HG03108 (cell line): ENCODE measurements around the gene STEAP3.

ENCODE experiments used
- ATAC-seq: cut with Tn5 transposase; IDR thresholded peaks from one replicate; pipeline ENCODE4 v1.9.1; 2021; ENCODE audit warnings: moderate library complexity; ENCODE audit not compliant: unreplicated experiment

The STEAP3 gene

GRCh38 chr2:119290859-119291587, 67.4 kb downstream of the STEAP3 start:
- ATAC-seq = no peak

DNA sequence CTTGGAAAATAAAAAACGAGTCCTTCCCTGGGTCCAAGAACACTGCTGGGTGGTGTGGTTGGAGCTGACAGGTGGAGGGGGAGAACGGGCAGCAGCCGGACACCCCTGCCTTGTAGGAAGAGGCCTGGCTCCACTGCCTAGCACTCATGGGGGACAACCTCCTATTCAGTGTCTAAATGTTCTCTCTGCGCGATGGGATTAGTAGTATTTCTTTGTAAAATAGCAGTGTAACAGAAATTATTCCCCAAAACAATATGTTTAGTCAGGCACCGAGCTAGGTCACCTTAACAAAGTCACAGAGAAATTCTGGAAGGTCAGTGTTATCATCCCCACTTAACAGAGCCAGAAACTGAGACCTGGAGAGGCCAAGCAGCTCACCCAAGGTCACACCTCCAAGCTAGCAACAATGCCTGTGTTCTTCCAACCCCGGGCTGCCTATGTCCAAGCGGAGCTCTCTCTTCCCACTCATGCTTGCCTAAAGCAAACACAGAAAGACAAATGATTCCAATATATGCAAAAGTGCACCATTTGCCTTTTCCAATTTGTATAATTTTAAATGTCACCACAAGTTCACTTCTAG, 68.0 kb downstream of the STEAP3 start:
- ATAC-seq = no peak

GRCh38 chr2:119292226-119292625, 68.6 kb downstream of the STEAP3 start:
- ATAC-seq = no peak

DNA sequence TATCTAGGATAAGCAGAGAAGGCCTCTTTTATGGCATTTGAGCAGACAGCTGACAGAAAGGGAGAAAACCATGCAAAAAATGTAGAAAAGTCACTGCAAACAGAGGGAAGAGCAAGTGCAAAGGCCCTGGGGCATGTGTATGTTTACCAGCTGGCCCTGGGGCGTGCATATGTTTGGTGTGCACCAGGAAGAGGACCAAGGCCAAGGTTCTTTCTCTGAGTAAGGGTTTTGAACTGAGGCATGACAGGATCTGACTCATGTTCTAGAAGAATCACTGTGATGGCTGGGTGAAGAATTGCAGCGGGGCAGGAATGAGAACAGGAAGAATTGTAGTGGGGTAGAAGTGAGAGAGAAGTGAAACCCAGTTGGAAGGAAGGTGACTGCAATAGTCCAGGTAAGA, 69.6 kb downstream of the STEAP3 start:
- ATAC-seq = no peak

GRCh38 chr2:119293900-119294299, 70.3 kb downstream of the STEAP3 start:
- no peak for ATAC-seq

DNA sequence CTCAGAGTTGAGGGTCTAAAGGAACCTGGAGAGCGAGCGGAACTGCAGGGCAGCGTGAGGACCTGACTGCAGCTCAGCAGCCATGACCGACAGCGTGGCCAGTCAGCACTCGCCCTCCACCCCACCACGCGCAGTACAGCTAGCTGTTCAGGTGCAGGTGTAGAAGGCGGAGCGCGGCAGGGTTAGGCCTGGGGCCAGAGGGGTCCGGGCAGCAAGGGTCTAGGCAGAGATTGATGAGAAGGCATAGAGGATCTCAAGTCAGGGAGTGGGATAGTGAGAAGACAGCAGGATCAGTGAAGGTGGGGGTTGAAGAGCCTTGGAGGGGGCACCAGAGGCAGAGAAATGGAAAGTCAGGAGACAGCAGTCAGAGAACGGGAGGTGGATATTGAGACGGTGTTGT, 71.0 kb downstream of the STEAP3 start:
- no peak for ATAC-seq

GRCh38 chr2:119295688-119296375, 72.2 kb downstream of the STEAP3 start:
- no peak for ATAC-seq

DNA sequence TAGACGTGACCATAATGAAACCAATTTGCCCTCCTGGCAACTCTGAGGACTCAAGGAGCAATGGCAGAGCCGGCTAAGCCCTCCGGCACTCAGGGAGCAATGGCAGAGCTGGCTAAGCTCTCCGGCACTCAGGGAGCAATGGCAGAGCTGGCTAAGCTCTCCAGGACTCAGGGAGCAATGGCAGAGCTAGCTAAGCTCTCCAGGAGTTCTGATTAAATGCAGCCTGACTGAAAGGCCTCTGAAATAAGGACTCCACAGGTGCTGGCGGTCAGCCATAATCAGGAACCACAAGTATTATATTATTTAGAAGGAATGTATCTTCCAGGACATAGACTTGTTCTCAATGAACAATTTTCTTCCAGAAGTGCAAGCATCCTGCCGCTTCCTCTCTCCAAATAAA, 77.8 kb downstream of the STEAP3 start:
- no peak for ATAC-seq

DNA sequence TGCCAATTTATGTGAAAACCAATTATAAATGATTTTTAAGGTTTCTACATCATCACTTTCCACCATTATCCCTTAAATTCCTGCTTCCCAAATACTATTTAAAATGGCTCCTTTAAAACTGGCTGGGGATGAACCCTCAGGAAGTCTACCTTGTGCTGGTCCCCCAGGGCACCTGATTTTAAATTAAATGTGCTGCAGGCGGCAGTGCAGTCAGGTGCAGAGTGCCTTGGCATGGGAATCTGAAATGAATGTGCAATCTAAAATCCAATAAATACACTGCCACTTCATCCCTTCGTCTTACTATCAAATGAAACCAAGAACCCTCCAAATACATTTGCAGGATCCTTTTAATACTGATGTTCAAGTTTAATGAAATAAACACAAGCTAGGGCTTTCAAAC, 81.2 kb downstream of the STEAP3 start:
- ATAC-seq = no peak

DNA sequence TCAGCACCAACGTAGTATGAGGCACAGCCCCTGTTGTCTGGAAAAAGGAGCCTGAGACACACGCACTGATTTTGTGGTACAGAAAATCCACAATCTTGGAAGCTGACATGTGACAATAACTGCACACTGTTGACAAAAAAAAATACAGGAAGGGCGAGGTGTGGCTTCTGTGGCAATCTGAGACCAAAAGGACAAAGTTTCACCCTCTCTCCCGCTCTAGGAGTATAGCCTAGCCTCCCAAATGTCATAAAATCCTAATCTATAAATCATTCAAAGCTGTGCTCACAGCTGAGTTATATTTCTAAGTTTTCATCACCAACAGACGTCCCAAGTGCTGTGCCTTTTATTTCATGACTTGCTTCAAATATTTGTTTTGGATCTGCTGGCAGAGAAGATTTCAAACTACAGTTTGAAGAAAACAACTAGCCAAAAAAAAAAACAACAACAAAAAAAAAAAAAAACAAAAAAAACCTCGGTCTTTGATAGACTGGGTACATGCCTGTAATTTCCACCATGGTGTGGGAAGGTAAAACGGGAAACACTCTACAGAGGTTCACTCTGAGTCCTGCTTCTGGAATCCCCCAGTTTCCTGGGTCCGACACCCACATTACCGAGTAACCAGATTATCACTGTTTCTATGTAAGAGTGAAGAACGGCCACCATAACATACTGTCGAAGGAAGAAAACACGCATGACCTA, 82.0 kb downstream of the STEAP3 start:
- ATAC-seq = no peak

- no peak for ATAC-seq
Measured at GRCh38 chr2:119306196-119306590, 82.6 kb downstream of the STEAP3 start.

DNA sequence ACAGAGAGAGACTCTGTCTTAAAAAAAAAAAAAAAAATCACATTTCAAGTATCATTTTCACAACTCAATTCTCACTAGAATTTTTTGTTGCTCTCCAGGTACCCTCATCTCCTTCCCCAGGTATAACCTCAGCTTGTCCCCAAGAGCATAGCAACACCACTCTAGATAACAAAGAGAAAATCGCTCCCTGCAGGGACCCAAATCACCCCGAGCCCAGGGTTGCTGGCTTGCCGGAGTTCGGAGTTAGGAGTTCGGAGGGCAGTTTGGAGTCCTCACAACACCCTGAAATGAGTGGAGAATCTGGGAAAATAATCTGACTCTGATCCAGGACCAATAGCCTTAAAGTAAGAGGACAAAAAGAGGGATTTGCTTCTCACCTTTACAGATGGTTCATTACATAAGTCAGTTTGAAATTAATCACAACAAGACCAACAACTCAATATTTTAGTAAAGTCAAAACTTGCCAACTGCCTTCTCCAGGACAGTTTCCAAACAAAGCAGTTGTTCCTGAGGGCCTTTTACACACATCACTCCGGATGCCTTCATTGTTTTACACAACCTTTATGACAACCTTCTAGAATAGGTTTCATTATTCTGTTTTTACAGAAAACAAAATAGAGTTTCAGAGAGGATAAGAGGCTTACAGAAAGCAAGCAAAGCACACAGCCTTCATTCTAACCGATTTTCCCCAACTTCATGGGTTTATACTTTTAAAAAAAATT, 83.9 kb downstream of the STEAP3 start:
- no peak for ATAC-seq

- ATAC-seq = no peak
Measured at GRCh38 chr2:119308793-119309330, 85.2 kb downstream of the STEAP3 start.

- no peak for ATAC-seq
Measured at GRCh38 chr2:119311371-119311770, 87.7 kb downstream of the STEAP3 start.

DNA sequence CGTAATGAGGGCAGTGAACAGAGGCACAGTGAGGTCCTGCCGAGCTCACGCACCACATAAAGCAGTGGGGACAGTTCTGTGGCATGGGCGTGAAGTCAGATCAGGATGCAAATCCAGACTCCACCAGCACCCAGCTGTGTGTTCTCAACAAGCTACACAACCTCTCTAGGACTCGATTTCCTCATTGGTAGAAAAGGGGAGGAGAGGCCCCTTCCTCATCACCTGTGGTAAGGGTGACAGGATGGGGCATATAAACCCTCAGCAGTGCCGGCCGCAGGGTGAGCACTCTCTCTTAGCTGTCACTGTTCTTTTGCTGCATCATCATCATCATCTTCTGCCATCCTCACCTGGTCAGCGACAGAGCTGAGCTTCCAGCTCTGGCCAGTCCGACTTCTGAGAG, 88.2 kb downstream of the STEAP3 start:
- ATAC-seq = no peak
